A673 (cell line): ENCODE data around the gene CEACAM8. TPM values are rescaled to one million over a fixed set of nuclear protein-coding genes. Genes with fewer than 3 reads are reported as not detected.
"Not testable (repeated sequence)": the region's sequence is repeated elsewhere in the genome, so short reads cannot be mapped to it uniquely, and the experiment has no call there.

Source experiments
- BruUV-seq: library from RNA; stranded (reverse); fragments of 400-500 nt; replicated peaks from 2 replicates; lab custom pipeline; 2021; lab: Mats Ljungman, UMichigan
- CTCF ChIA-PET: fragments of 300-600 bp; sonication (Branson Sonifier 250); formaldehyde crosslinking; loops from one replicate; lab custom pipeline; 2022; ENCODE audit warnings: antibody characterized with exemption; lab: Charles Lee
- POLR2A ChIA-PET: fragments of 300-600 bp; sonication (Branson Sonifier 250); formaldehyde crosslinking; loops from one replicate; lab custom pipeline; 2022; ENCODE audit warnings: antibody characterized with exemption; ENCODE audit not compliant: low non-redundant PET; lab: Charles Lee
- DNase-seq: peaks from one replicate; pipeline ENCODE4 v3.0.0-alpha.2; 2015; ENCODE audit warnings: low spot score
- H3K27ac ChIP-seq: fragments of 200-600 bp; sonication (generic); 2 replicates; pipeline ENCODE4 v1.5.1; 2016; ENCODE audit warnings: mixed run types, low read depth, mild to moderate bottlenecking, mixed read lengths, antibody characterized with exemption, low read length; ENCODE audit not compliant: poor library complexity, severe bottlenecking
- H3K27me3 ChIP-seq: fragments of 200-600 bp; sonication (generic); replicated peaks from 2 replicates; pipeline ENCODE4 v1.6.1; 2017; ENCODE audit warnings: mixed run types, low read depth, mild to moderate bottlenecking, mixed read lengths, antibody characterized with exemption, low read length; ENCODE audit not compliant: insufficient read depth, poor library complexity
- H3K36me3 ChIP-seq: fragments of 200-600 bp; sonication (generic); 2 replicates; pipeline ENCODE4 v1.6.1; 2016; ENCODE audit warnings: mixed run types, mild to moderate bottlenecking, mixed read lengths, antibody characterized with exemption, low read length; ENCODE audit not compliant: insufficient read depth, poor library complexity, severe bottlenecking
- H3K4me1 ChIP-seq: fragments of 200-600 bp; sonication (generic); 2 replicates; pipeline ENCODE4 v1.6.1; 2017; ENCODE audit warnings: mixed run types, mild to moderate bottlenecking, mixed read lengths, antibody characterized with exemption, low read length; ENCODE audit not compliant: insufficient read depth, poor library complexity, severe bottlenecking
- H3K4me3 ChIP-seq: fragments of 200-600 bp; sonication (generic); 2 replicates; pipeline ENCODE4 v1.5.1; 2016; ENCODE audit warnings: low read depth, mixed run types, mild to moderate bottlenecking, mixed read lengths, low read length; ENCODE audit not compliant: poor library complexity, severe bottlenecking
- H3K9me3 ChIP-seq: fragments of 200-600 bp; sonication (generic); 2 replicates; pipeline ENCODE4 v1.6.1; 2016; ENCODE audit warnings: mixed run types, low read depth, mild to moderate bottlenecking, mixed read lengths, antibody characterized with exemption, low read length; ENCODE audit not compliant: poor library complexity, severe bottlenecking
- EZH2 ChIP-seq: fragments of 200-600 bp; sonication (generic); IDR thresholded peaks from 2 replicates; pipeline ENCODE4 v1.6.1; 2017; ENCODE audit warnings: borderline replicate concordance, low read depth, mild to moderate bottlenecking, mixed read lengths, antibody characterized with exemption, low read length; ENCODE audit not compliant: poor library complexity, severe bottlenecking
- intact Hi-C: fragments of 100-400 bp; cut with micrococcal nuclease; formaldehyde crosslinking; loops from one replicate; pipeline ENCODE4 v1.10.0; 2022; ENCODE audit not compliant: unreplicated experiment
- total RNA-seq: library from RNA; stranded (reverse); gene quantifications from 2 replicates; pipeline ENCODE4 v1.2.3, GENCODE V29; 2021
- TF ChIP-seq, protein P1 (sequence below): fragments of 300-800, 200-600 bp; sonication (generic); conservative IDR thresholded peaks from 2 replicates; pipeline ENCODE4 v1.5.1; 2017; ENCODE audit warnings: low read depth, mild to moderate bottlenecking, antibody characterized with exemption, low read length, moderate library complexity, mixed read lengths

The CEACAM8 gene
- total RNA-seq, 1 experiment from 2014 or later, result not detected

DNA sequence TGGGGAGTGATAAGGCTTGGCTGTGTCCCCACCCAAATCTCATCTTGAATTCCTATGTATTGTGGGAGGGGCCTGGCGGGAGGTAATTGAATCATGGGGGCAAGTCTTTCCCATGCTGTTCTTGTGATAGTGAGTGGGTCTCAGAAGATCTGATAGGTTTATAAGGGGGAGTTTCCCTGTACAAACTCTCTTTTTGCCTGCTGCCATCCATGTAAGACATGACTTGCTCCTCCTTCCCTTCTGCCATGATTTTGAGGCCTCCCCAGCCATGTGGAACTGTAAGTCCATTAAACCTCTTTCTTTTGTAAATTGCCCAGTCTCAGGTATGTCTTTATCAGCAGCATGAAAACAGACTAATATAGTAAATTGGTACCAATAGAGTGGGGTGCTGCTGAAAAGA is 45.7 kb downstream of the CEACAM8 start:
- H3K4me1 ChIP-seq, H3K4me3 ChIP-seq, intact Hi-C loops, H3K27ac ChIP-seq, H3K9me3 ChIP-seq, POLR2A ChIA-PET, BruUV-seq, DNase-seq, H3K27me3 ChIP-seq, H3K36me3 ChIP-seq: not testable (repeated sequence)
- CTCF ChIA-PET, result interaction anchor here (0.6 kb wide), 1 partner anchor 1062 kb away, joined by 4 read pairs; no protein-coding TSS in a partner anchor

DNA sequence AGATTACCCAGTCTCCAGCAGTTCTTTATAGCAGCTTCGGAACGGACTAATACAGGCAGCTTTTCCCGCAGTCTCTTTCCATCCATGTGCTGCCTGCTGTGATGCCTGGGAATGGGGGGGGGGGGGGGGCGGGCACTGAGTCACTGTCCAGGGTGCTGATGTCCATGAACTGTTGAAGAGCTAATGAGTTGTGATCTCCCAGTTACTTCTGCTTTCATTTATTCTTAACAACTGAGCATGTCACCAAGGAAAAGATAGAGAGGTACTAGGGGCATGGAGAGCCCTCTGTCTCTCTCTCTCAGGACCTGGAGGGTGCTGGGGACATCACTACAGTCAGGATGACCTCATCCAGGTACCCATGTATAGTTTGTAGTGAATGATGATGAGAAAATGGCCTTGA is 46.2 kb downstream of the CEACAM8 start:
- H3K27me3 ChIP-seq, result no peaks in the 10 kb centered on the region
- no peak overlapping the region for H3K4me3 ChIP-seq
- DNase-seq, result no peak
- ChIA-PET POLR2A (no interaction called here), CTCF (interaction anchor here (0.6 kb wide), 1 partner anchor 1063 kb away, joined by 4 read pairs; no protein-coding TSS in a partner anchor)
- BruUV-seq, result no TSS peak
- H3K36me3 ChIP-seq, result no peaks in the 10 kb centered on the region
- intact Hi-C loops, result no loop called here
- no peak for TF ChIP-seq EZH2
- TF ChIP-seq, protein P1, sequence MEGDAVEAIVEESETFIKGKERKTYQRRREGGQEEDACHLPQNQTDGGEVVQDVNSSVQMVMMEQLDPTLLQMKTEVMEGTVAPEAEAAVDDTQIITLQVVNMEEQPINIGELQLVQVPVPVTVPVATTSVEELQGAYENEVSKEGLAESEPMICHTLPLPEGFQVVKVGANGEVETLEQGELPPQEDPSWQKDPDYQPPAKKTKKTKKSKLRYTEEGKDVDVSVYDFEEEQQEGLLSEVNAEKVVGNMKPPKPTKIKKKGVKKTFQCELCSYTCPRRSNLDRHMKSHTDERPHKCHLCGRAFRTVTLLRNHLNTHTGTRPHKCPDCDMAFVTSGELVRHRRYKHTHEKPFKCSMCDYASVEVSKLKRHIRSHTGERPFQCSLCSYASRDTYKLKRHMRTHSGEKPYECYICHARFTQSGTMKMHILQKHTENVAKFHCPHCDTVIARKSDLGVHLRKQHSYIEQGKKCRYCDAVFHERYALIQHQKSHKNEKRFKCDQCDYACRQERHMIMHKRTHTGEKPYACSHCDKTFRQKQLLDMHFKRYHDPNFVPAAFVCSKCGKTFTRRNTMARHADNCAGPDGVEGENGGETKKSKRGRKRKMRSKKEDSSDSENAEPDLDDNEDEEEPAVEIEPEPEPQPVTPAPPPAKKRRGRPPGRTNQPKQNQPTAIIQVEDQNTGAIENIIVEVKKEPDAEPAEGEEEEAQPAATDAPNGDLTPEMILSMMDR, result no peak
- no peaks in the 10 kb centered on the region for H3K4me1 ChIP-seq
- no peak overlapping the region for H3K27ac ChIP-seq
- no peaks in the 10 kb centered on the region for H3K9me3 ChIP-seq

DNA sequence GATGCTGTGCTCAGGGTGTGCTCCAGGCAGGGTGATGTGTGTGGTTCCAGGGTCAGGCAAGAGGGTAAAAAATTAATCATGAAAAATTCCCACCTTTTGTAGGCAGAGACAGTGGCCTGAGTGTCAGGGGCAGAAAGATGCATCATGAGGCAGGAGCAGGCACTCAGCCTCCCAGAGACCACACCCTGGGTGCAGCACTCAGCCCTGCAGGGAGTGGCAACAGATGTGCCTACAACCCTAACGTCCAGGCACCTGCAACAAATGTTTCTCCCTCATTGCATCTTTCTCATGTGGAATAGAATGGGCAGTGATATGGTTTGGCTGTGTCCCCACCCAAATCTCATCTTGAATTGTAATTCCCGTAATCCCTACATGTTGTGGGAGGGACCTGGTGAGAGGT is 46.8 kb downstream of the CEACAM8 start:
- Histone ChIP-seq H3K4me1 (no peaks in the 10 kb centered on the region), H3K27me3 (no peaks in the 10 kb centered on the region), H3K36me3 (no peaks in the 10 kb centered on the region), H3K9me3 (no peaks in the 10 kb centered on the region), H3K27ac (no peak overlapping the region), H3K4me3 (no peak overlapping the region)
- no peak for TF ChIP-seq EZH2
- TF ChIP-seq, protein P1, result no peak
- ChIA-PET CTCF (no interaction called here), POLR2A (no interaction called here)
- no peak for DNase-seq
- intact Hi-C loops, result no loop called here
- BruUV-seq, result no TSS peak

DNA sequence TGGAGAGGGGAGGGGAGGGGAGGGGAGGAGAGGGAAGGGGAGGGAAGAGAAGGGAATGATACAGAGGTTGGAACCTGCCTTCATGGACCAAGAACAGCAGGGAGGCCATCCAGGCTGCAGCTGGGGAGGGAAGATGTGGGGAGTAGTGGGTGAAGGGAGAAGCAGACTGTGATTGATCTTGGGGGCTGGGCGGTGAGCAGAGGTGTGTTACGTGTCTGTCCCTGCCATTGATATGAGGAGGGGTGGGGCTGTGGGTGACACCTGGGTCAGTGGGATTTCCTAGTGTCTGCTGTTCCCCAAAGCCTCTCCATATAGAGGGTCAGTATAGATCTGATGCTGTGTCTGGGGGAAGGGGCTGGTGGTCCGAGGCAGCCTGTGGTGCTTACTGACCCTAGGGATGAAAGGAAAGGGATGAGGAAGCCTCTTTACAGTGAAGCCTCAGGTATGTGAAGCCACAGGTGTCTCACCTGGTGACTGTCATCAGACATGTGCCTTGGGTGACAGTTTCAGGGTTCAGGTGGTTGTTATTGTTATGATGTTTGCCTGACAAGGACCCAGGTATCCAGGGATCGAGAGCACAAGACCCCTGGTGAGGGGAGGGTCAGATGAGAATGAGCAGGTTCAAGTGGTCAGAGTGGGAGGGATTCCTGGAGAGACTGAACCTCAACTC is 47.8 kb downstream of the CEACAM8 start:
- DNase-seq, result no peak
- ChIA-PET CTCF (no interaction called here), POLR2A (no interaction called here)
- intact Hi-C loops, result no loop called here
- TF ChIP-seq, protein P1, result no peak
- no peak for TF ChIP-seq EZH2
- Histone ChIP-seq H3K27ac (no peak overlapping the region), H3K36me3 (no peaks in the 10 kb centered on the region), H3K4me1 (no peaks in the 10 kb centered on the region), H3K9me3 (no peaks in the 10 kb centered on the region), H3K4me3 (no peak overlapping the region), H3K27me3 (no peaks in the 10 kb centered on the region)
- BruUV-seq, result no TSS peak
